SK-N-SH (cell line): ENCODE measurements around the gene CANX. TPM values are rescaled to one million over a fixed set of nuclear protein-coding genes. Genes with fewer than 3 reads are reported as not detected.

Source experiments
- CTCF ChIA-PET: fragments of 300-600, 350-600 bp; formaldehyde crosslinking; extraction: SDS; loops from one replicate; lab custom pipeline; 2021; lab: Yijun Ruan, JAX
- POLR2A ChIA-PET: fragments of 350-600 bp; sonication (Branson Sonifier 250); formaldehyde crosslinking; extraction: SDS; loops from one replicate; lab custom pipeline; 2020; ENCODE audit warnings: antibody characterized with exemption, inconsistent platforms; lab: Yijun Ruan, JAX
- DNase-seq: peaks from one replicate; pipeline ENCODE4 v3.0.0; 2012
- H2AFZ ChIP-seq: fragments of 200-600 bp; sonication (generic); 2 replicates; pipeline ENCODE4 v1.8.1; 2016; ENCODE audit warnings: antibody characterized with exemption, mild to moderate bottlenecking, low read depth
- H3F3A ChIP-seq: fragments of 200-600 bp; sonication (generic); replicated peaks from 2 replicates; pipeline ENCODE3; 2016; ENCODE audit warnings: antibody characterized with exemption, mild to moderate bottlenecking; ENCODE audit not compliant: insufficient read depth
- H3K27ac ChIP-seq, 2 experiments: fragments of 200-500 bp in 1 of 2; fragments of 200-600 bp in 1 of 2; sonication (Bioruptor generic) in 1 of 2; sonication (generic), shearing (Covaris generic) in 1 of 2; 2 replicates each; pipeline versions ENCODE4 v1.5.1 to v1.6.1; 2014 to 2016; ENCODE audit warnings: low read depth in 2 of 2, inconsistent platforms in 1 of 2, low read length in 1 of 2, mild to moderate bottlenecking in 1 of 2, mixed read lengths in 1 of 2
- H3K27me3 ChIP-seq: fragments of 200-600 bp; sonication (generic), shearing (Covaris generic); 2 replicates; pipeline ENCODE4 v1.6.1; 2016; ENCODE audit warnings: mixed run types; ENCODE audit not compliant: insufficient read depth
- H3K36me3 ChIP-seq, 2 experiments: fragments of 200-500 bp in 1 of 2; fragments of 200-600 bp in 1 of 2; sonication (Bioruptor generic) in 1 of 2; sonication (generic) in 1 of 2; replicated peaks in 1 of 2; 2 replicates each; pipeline versions ENCODE3 to v1.5.1; 2014 to 2016; ENCODE audit warnings: low read length in 1 of 2, mild to moderate bottlenecking in 1 of 2; ENCODE audit not compliant: insufficient read depth in 2 of 2, control insufficient read depth in 1 of 2
- H3K4me1 ChIP-seq, 2 experiments: fragments of 200-500 bp in 1 of 2; fragments of 200-600 bp in 1 of 2; sonication (Bioruptor generic) in 1 of 2; sonication (generic), shearing (Covaris generic) in 1 of 2; 2 replicates each; pipeline versions ENCODE4 v1.5.1 to v1.6.1; 2014 to 2016; ENCODE audit warnings: low read depth in 1 of 2, low read length in 1 of 2, mixed run types in 1 of 2; ENCODE audit not compliant: insufficient read depth in 2 of 2, control insufficient read depth in 1 of 2
- H3K4me2 ChIP-seq: fragments of 200-600 bp; sonication (generic), shearing (Covaris generic); 2 replicates; pipeline ENCODE4 v1.6.1; 2017; ENCODE audit warnings: mixed run types
- H3K4me3 ChIP-seq, 2 experiments: fragments of 200-500 bp in 1 of 2; fragments of 200-600 bp in 1 of 2; sonication (Bioruptor generic) in 1 of 2; sonication (generic), shearing (Covaris generic) in 1 of 2; 2 replicates each; pipeline versions ENCODE4 v1.5.1 to v1.8.1; 2014 to 2016; ENCODE audit warnings: low read depth in 2 of 2, inconsistent platforms in 1 of 2, low read length in 1 of 2, mild to moderate bottlenecking in 1 of 2, mixed read lengths in 1 of 2, moderate library complexity in 1 of 2
- H3K79me2 ChIP-seq: fragments of 200-600 bp; sonication (generic); 2 replicates; pipeline ENCODE4 v1.8.1; 2017; ENCODE audit warnings: mild to moderate bottlenecking; ENCODE audit not compliant: insufficient read depth
- H3K9ac ChIP-seq: fragments of 200-600 bp; sonication (generic); 2 replicates; pipeline ENCODE4 v1.6.1; 2017; ENCODE audit warnings: mixed run types
- H3K9me2 ChIP-seq: fragments of 200-600 bp; sonication (generic); 2 replicates; pipeline ENCODE4 v1.6.1; 2017; ENCODE audit warnings: mixed run types
- H3K9me3 ChIP-seq: fragments of 200-600 bp; sonication (generic); 2 replicates; pipeline ENCODE4 v1.6.1; 2017; ENCODE audit warnings: mixed run types, mild to moderate bottlenecking, moderate library complexity
- H4K20me1 ChIP-seq: fragments of 200-600 bp; sonication (generic); 2 replicates; pipeline ENCODE4 v1.6.1; 2017; ENCODE audit warnings: mild to moderate bottlenecking, mixed run types; ENCODE audit not compliant: insufficient read depth
- ELF1 ChIP-seq: IDR thresholded peaks from 2 replicates; pipeline ENCODE4 v1.4.0; 2012
- EP300 ChIP-seq, 2 experiments: IDR thresholded peaks; 2 replicates each; pipeline versions ENCODE4 v1.4.0 to v1.6.1; 2012; ENCODE audit warnings: borderline replicate concordance in 1 of 2, low read depth in 1 of 2, low read length in 1 of 2
- GABPA ChIP-seq: IDR thresholded peaks from 2 replicates; pipeline ENCODE4 v1.4.0; 2012; ENCODE audit warnings: low read depth, mild to moderate bottlenecking
- MXI1 ChIP-seq: IDR thresholded peaks from 2 replicates; pipeline ENCODE4 v1.6.1; 2012; ENCODE audit warnings: mild to moderate bottlenecking, low read depth, low read length, improper control_type of control experiment
- RAD21 ChIP-seq: IDR thresholded peaks from 2 replicates; pipeline ENCODE4 v1.6.1; 2012; ENCODE audit warnings: mild to moderate bottlenecking, low read length
- RXRA ChIP-seq: IDR thresholded peaks from 2 replicates; pipeline ENCODE4 v1.4.0; 2012; ENCODE audit warnings: low read depth, mild to moderate bottlenecking, borderline replicate concordance
- TAF1 ChIP-seq: IDR thresholded peaks from 2 replicates; pipeline ENCODE4 v1.6.1; 2012; ENCODE audit warnings: low read depth, mild to moderate bottlenecking, low read length, moderate library complexity, borderline replicate concordance
- TEAD4 ChIP-seq: IDR thresholded peaks from 2 replicates; pipeline ENCODE4 v1.4.0; 2012; ENCODE audit warnings: mild to moderate bottlenecking, borderline replicate concordance; ENCODE audit not compliant: insufficient read depth
- YY1 ChIP-seq: IDR thresholded peaks from 2 replicates; pipeline ENCODE4 v1.4.0; 2012; ENCODE audit warnings: low read depth, mild to moderate bottlenecking
- WGBS: methylation state at CpG from one replicate; pipeline ENCODE4 v1.1.6; 2017; ENCODE audit warnings: low lambda C conversion rate; 5-methylcytosine and 5-hydroxymethylcytosine counted together
- polyA plus RNA-seq, 3 experiments: library from polyadenylated mRNA; depleted of rRNA; stranded (reverse); fragments of >200 nt; gene quantifications; 2 replicates each; pipeline ENCODE4 v1.2.3, GENCODE V29; 2012
- TF ChIP-seq, protein P1 (sequence below): fragments of 150-350 bp; IDR thresholded peaks from 2 replicates; pipeline ENCODE4 v1.6.1; 2017; ENCODE audit warnings: antibody characterized with exemption, low read length, low read depth, borderline replicate concordance
- TF ChIP-seq, protein P2 (sequence below): IDR thresholded peaks from 2 replicates; pipeline ENCODE4; 2012
- TF ChIP-seq, protein P3 (sequence below): IDR thresholded peaks from 2 replicates; pipeline ENCODE4 v1.6.1; 2012; ENCODE audit warnings: mild to moderate bottlenecking, low read depth, low read length, moderate library complexity

Gene CANX
- polyA plus RNA-seq, 1 of the 3 experiments (the other 2 are of a cell fraction): 215 TPM

DNA sequence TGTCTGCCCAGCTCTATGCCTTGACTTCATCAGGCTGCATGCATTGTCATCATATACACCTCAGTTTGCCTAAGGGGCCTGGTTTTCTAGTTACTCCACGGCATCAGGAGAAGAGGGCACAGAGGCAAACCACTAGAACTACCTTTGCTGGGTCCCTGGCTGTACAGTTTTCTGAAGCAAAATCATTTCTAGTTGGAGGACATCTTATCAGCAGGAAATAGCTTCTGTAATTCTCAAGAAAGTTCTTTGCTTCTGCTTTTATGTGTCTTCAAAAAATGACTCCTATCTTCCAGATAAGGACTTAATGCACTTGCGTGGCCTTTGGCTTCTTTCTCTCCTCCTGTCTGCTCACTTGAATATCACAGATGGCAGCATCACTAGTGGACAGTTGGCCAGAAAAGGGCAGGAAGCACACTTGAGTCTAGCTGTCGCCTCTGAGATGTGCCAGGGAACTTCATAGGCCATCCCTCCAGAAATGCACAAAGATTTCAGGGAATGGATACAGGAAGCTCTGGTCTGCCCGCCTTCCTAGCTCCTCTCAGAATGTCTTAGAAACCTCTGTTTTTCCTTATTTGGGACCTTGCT is 72.6 kb downstream of the CANX start:
- H3K9me2 ChIP-seq: no peaks in the 10 kb centered on the region
- peaks cover 3 to 12% of the 10 kb centered on the region in 2 experiments; a peak in 3 of 4 replicates for H3K4me1 ChIP-seq
- H2AFZ ChIP-seq: no peak overlapping the region
- H3K27me3 ChIP-seq: no peaks in the 10 kb centered on the region
- H3F3A ChIP-seq: peaks cover 3% of the 10 kb centered on the region
- TF ChIP-seq RAD21 (no peak), GABPA (no peak), YY1 (no peak), ELF1 (no peak), TEAD4 (no peak), EP300 (IDR thresholded peaks at IDR 0.05; ENCODE audit: borderline replicate concordance in 1 of 2, low read depth in 1 of 2, low read length in 1 of 2) (no peak), MXI1 (no peak), TAF1 (no peak), RXRA (no peak)
- TF ChIP-seq, protein P1, sequence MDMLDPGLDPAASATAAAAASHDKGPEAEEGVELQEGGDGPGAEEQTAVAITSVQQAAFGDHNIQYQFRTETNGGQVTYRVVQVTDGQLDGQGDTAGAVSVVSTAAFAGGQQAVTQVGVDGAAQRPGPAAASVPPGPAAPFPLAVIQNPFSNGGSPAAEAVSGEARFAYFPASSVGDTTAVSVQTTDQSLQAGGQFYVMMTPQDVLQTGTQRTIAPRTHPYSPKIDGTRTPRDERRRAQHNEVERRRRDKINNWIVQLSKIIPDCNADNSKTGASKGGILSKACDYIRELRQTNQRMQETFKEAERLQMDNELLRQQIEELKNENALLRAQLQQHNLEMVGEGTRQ: no peak
- TF ChIP-seq, protein P2, sequence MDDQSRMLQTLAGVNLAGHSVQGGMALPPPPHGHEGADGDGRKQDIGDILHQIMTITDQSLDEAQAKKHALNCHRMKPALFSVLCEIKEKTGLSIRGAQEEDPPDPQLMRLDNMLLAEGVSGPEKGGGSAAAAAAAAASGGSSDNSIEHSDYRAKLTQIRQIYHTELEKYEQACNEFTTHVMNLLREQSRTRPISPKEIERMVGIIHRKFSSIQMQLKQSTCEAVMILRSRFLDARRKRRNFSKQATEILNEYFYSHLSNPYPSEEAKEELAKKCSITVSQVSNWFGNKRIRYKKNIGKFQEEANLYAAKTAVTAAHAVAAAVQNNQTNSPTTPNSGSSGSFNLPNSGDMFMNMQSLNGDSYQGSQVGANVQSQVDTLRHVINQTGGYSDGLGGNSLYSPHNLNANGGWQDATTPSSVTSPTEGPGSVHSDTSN: no peak
- TF ChIP-seq, protein P3, sequence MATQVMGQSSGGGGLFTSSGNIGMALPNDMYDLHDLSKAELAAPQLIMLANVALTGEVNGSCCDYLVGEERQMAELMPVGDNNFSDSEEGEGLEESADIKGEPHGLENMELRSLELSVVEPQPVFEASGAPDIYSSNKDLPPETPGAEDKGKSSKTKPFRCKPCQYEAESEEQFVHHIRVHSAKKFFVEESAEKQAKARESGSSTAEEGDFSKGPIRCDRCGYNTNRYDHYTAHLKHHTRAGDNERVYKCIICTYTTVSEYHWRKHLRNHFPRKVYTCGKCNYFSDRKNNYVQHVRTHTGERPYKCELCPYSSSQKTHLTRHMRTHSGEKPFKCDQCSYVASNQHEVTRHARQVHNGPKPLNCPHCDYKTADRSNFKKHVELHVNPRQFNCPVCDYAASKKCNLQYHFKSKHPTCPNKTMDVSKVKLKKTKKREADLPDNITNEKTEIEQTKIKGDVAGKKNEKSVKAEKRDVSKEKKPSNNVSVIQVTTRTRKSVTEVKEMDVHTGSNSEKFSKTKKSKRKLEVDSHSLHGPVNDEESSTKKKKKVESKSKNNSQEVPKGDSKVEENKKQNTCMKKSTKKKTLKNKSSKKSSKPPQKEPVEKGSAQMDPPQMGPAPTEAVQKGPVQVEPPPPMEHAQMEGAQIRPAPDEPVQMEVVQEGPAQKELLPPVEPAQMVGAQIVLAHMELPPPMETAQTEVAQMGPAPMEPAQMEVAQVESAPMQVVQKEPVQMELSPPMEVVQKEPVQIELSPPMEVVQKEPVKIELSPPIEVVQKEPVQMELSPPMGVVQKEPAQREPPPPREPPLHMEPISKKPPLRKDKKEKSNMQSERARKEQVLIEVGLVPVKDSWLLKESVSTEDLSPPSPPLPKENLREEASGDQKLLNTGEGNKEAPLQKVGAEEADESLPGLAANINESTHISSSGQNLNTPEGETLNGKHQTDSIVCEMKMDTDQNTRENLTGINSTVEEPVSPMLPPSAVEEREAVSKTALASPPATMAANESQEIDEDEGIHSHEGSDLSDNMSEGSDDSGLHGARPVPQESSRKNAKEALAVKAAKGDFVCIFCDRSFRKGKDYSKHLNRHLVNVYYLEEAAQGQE: no peak
- H3K36me3 ChIP-seq: peaks cover 53 to 66% of the 10 kb centered on the region in 2 experiments
- H3K4me2 ChIP-seq: no peak overlapping the region
- no peaks in the 10 kb centered on the region for H3K9me3 ChIP-seq
- no peak for DNase-seq
- no peaks in the 10 kb centered on the region; the same call in 1 of the 2 replicates for H4K20me1 ChIP-seq
- no peak overlapping the region for H3K9ac ChIP-seq
- ChIA-PET CTCF (interaction anchor here (1.2 to 2.7 kb wide), 3 partner anchors 9 to 25 kb away, joined by 3 to 21 read pairs (median 3); no protein-coding TSS in a partner anchor), POLR2A (no interaction called here)
- WGBS: 88% methylated on average over 4 of the region's 4 CpGs
- peaks cover 58% of the 10 kb centered on the region for H3K79me2 ChIP-seq
- no peak overlapping the region for H3K4me3 ChIP-seq
- no peak overlapping the region for H3K27ac ChIP-seq
